Activated CD4-positive, alpha-beta T cell treated with anti-CD3 and anti-CD28 coated beads, Interleukin-2, Interleukin-6, amounts not matched to agents 100 ng/mL and 50 ng/mL, durations not matched to agents 16 hours and 8 hours (primary cell): ENCODE data around the gene BAZ1B.
"Not testable (repeated sequence)": the region's sequence is repeated elsewhere in the genome, so short reads cannot be mapped to it uniquely, and the experiment has no call there.

Experiments used
- DNase-seq: peaks from one replicate; pipeline ENCODE4 v3.0.0-alpha.2; 2020

BAZ1B gene

DNA sequence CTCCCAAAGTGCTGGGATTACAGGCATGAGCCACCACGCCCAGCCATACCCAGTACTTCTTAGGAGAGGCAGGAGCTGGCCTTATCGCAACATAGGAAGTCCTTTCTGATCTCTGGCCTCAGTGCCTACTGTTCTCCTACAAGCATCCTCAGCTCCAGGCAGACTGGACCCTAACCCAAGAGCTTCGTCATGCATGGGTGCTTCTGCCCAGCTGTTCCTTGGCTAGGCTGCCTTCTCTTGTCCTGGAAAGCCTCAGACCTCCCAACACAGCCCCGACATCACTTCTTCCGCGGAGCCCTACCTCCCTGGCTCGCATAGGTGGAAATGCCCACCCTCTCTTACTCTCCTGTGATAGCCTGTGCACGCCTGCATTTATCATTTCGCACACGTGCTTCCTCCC, 19.6 kb upstream of the BAZ1B start:
- DNase-seq, result no peak

DNA sequence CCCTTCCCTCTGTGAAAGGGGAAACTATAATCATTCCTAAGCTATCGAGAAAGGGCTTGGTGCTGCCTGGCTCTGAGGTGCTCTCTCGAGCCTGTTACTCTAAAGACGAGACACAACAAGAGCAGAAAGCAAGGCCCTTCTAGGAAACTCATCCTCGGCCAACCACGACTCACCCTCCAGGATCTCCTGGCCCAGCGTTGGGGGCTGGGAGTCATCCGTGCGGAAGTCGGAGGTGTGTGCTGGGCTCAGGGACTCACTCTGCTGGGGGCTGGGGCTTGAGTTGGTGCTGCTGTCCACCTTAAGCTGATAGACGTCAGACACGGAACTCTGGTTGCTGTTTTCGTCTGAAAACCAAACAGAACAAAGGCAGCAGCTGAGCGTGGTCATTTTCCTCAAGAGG, 17.6 kb upstream of the BAZ1B start:
- no peak for DNase-seq

DNA sequence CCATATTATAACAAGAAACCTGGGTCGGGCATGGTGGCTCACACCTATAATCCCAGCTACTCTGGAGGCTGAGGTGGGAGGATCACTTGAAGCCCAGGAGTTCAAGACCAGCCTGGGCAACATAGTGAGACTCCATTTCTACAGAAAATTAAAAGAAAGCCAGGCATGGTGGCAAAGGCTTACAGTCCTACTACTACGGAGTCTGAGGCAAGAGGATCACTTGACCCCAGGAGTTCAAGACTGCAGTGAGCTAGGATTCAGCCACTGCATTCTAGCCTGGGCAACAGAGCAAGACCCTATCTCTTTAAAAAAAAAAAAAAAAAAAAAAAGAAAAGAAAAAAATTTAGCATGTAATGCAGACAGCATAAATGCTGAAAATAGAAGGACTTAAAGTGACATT, 16.4 kb upstream of the BAZ1B start:
- DNase-seq, result not testable (repeated sequence)

DNA sequence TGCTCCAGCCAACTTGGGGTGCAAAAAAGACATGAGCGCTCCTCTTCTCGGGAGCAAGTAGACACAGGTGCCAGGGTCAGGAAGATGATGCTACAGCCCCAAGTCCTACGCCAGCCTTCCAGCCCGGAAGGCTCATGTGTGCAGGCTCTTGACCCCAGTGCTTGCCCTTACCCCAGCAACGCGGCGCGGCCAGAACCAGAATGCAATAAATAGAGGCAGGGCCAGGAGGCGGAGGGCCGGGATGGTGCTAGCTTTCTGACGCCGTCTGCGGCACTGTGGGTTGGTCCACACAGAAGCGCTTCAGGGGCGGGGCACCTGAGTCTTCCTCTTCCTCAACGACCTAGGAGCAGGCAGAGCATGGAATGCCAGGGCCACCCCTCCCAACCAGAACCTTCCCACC, 15.0 kb upstream of the BAZ1B start:
- DNase-seq, result no peak

DNA sequence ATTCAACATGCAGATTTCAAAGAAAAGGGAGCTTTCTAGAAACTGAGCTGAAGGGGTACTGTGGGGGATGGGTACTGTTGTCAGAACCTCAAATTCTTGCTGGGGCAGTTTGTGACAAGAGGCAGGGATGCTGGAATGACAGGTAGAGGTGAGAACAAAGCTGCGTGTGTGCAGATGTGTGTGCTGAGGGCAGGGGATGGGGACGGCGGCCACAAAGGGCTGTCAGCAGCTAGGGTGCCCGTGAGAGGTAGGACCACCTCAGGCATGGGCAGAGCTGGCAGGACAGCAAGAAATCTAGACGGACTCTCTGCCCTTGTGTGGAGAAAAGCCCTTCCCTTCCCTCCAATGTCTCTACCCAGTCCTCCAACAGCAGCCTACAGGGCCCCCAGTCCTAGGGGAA, 14.4 kb upstream of the BAZ1B start:
- DNase-seq, result no peak

DNA sequence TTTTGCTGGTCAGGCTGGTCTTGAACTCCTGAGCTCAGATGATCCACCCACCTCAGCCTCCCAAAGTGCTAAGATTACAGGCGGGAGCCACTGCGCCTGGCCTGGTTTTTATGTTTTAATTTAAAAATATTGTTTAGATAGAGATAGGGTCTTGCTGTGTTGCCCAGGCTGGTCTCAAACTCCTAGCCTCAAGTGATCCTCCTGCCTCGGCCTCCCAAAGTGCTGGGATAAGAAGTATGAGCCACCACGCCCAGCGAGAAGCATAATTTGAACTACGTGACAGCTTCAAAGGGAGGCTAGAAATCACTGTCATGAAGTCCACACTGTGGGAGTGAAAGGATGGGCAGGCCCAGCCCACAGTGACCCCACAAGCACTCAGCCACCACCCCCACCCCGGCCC, 13.8 kb upstream of the BAZ1B start:
- DNase-seq, result not testable (repeated sequence)

DNA sequence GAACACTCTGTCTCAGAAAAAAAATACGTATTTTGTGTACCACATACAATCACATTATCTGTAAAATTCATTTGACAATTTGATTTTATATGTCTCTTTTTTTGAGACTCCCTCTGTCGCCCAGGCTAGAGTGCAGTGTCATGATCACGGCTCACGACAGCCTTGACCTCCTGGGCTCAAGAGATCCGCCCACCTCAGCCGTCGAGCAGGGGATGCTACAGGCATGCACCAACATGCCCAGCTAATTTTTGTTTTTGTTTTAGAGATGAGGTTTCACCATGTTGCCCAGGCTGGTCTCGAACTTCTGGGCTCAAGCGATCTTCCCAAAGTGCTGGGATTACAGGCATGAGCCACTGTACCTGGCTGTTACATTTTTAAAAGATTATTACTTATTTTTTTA, 11.6 kb upstream of the BAZ1B start:
- no peak for DNase-seq

DNA sequence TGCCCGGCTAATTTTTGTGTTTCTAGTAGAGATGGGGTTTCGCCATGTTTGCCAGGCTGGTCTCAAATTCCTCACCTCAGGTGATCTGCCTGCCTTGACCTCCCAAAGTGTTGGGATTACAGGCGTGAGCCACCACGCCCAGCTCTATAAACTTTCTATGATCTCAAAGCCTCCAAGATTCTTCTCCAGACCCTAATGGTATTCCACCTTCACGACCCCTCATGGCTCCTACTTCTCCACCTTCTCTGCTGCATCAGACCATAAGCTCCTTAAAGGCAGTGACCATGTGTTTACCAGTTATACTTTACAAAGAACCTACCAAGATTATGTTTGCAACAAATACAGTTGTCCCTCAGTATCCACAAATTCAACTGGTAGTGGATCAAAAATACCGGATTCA, 10.1 kb upstream of the BAZ1B start:
- DNase-seq, result no peak

DNA sequence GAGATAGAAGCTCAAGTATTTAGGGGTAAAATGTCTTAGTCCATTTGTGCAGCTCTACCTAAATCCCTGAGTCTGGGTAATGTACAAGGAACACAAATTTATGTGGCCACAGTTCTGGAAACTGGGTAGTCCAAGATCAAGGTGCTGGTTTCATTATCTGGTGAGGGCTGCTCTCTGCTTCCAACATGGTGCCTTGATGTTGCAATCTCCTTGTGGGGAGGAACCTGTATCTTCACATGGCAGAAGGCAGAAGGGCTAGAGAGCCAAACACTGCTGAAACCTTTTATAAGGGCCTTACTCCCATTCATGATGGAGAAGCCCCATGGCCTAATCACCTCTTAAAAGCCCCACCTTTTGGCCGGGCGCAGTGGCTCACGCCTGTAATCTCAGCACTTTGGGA, 8.7 kb upstream of the BAZ1B start:
- no peak for DNase-seq

DNA sequence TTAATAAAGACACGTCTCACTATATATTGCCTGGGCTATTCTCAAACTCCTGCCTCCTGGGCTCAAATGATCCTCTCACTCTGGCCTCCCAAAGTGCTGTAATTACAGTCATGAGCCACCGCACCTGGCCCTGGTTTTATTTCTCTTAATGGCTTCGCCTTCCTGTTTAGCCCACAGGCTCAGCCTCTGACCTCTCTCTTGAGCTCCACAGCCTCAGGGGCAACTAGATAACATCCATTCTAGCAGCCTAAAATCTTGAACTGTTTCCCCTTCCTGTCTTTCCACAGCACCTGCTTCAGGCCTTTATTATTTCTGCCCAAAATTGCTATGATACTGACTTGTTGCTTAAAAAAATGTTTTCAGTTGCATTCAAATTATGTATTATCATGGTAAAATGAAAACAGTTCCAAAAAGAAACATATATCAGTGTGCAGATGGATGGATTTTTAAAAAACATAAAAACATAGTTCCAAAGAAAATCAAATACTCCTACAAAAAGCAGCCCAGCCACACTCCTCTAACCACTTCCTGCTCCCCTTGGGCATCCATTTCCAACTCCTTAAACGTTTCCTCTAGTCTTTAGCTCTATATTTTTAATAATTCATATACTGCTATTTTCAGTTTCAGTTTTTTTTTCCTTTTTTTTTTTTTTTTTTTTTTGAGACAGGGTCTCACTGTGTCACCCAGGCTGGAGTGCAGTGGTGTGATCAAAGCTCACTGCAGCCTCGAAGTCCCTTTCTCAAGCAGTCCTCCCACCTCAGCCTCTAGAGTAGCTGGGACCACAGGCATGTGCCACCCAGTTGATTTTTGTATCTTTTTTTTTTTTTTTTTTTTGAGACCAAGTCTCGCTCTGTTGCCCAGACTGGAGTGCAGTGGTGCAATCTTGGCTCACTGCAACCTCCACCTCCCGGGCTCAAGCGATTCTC, 5.1 kb upstream of the BAZ1B start:
- peak; percentile 21 for DNase-seq

DNA sequence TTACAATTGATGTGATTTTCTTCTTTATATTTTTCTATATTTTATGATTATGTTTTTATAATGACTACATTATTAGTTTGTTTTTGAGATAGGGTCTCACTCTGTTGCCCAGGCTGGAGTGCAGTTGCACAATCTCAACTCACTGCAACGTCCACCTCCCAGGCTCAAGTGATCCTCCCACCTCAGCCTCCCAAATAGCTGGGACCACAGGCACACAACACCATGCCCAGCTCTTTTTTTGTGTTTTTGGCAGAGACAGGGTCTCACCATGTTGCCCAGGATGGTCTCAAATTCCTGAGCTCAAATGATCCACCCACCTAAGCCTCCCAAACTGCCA, 4.0 kb upstream of the BAZ1B start:
- not testable (repeated sequence) for DNase-seq

DNA sequence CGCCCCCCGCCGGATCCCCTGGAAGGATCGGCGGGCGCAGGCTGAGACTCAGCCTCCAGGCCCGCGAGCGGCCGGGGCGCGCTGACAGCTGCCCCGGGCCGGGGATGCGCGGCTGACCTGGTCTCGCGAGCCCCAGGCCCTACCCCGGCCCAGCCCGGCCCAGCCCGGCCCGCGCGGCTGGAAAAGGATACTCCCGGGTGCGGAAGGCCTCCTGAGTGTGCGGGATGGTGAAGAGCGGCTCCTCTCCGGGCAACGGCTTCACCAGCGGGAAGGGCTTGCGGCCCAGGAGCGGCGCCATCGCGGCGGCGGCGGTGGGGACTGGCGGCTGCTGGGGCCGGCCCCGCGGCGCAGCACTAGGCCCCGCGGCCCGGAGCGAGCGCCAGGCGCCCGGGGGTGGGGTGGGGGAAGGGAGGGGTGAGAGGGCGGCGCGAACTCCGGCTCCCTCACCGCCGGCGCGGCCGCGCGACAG, 423 bp downstream of the BAZ1B start:
- DNase-seq, result no peak

DNA sequence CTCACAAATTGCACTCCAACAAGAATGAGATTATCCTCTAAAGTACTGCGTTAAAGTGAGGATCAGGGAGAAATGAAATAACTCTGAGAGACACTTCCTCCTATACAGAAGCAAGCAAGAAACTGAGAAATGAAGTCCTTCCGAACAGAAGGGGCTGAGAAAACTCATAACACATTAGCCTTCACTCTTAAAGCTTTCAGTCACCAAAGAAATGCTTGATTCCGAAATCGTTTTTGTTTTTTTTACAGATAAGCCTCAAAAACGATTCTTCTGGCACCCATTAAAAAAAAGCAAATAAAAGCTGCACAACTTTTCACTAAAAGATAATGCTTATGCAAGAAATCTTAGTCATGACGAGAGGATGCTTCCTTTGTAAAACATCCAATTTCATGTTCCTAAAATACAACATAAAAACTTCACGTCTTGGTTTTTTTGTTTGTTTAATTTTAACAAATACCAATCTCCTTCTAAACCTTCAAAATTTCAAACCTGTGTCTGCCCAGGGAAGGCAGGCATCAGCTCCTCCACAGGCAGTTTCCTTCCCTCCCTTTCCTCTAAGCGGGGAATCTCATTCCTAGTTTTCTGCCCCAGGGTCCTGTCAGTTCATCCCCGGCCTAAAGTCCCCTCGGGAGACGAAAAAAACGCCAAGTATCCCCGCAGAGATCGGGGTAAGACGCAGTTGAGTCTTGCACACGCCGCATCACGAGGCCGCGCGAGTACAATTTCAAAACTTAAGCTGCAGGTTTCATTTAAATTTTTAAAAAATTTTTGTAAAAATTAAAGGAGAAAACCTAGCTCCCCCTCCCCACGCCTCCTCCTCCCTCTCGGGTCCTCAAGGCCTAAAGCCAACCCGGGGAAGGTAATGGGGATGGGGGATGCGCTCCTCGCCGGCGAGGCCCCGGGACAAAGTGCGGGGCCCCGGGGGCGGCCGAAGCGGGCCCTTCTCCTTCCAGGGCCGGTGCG, 1.1 kb downstream of the BAZ1B start:
- DNase-seq, result peak; percentile 13

DNA sequence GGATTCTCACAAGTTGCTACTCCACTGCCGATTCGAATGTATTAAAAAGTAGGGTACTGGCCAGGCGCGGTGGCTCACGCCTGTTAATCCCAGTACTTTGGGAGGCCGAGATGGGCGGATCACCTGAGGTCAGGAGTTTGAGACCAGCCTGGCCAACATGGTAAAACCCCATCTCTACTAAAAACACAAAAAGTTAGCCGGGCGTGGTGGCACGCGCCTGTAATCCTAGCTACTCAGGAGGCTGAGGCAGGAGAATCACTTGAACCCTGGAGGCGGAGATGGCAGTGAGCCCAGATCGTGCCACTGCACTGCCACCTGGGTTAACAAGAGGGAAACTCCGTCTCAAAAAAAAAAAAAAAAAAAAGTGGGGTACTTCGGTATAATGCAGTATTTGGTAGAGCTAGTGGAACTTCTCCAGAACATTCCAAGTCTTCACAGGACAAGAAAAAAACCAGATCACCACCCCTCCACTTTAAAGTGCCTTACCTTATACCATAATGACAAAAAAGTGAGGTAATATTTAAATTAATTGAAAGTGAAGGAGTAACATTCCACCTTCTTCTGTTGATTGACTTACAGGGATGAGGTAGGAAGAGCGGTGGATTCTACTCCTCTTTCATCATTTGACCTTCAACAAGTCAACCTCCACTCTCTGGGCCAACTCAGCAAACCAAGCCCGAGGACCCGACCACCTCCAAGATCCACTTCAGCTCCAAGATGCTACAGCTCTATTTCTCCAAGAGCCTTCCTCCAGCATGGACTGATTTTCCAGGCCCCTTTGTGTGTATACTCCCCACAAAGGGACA, 2.0 kb downstream of the BAZ1B start:
- DNase-seq, result peak; percentile 41

DNA sequence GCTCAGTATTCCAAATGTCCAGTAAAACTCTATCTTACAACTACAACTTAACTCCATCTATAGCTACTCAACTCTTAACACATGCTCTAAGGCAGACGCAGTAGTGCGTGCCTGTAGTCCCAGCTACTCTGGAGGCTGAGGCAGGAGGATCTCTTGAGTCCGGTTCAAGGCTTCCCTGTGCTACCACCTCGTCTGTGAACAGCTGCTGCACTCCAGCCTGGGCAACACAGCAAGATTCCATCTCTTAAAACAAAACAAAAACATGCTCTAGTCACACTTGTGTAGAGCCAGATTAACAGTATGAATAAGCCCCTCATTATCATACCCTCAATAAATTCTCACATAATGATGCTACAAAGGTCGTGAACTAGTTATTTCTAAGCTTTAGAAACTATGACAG, 3.6 kb downstream of the BAZ1B start:
- DNase-seq, result no peak

DNA sequence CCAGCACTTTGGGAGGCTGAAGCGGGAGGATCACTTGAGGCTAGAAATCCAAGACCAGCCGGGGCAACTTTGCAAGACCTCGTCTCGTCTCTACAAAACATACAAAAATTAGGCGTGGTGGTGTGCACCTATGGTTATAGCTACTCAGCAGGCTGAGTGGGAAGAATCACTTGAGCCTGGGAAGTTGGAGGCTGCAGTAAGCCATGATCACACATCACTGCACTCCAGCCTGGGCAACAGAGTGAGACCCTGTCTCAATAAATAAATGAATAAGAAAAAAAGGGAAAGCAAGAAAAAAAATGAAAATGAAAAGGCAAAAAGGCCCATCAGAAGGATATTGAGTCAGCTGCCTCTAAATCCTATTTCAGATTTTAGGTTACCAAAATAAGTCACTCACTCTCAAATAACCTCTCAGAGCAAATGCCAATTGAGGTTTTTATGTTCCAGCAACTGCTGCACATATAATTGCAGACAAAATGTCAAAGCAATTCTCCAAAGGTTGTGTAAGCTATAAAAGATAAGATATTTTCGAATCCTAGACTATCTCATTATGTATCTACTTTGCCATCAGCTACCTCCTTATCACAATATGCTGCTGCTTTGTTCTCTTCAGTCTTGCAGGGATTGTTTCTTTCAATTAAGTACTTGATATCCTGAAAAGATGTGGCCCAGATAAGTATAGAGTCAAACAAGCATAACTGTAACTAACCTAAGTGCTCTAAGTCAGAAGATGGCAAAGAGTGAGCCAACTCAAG, 4.7 kb downstream of the BAZ1B start:
- no peak for DNase-seq

DNA sequence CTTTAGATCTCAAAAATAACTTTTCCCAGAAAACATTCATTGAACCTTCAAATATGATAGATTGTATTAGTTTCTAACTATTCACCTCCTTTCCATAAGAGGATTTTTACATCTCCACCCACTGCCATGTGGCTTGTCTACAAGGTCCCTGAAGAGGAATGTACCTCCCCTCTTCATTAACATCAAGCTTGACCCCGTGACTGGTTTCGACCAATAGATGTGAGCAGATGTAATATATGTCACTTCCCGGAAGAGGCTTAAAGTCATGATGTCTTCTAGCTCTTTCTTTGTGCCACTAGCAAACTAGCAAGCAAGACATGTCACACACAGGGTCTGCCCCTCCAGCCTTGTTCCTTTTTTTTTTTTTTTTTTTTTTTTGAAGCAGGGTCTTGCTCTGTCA, 6.9 kb downstream of the BAZ1B start:
- no peak for DNase-seq

DNA sequence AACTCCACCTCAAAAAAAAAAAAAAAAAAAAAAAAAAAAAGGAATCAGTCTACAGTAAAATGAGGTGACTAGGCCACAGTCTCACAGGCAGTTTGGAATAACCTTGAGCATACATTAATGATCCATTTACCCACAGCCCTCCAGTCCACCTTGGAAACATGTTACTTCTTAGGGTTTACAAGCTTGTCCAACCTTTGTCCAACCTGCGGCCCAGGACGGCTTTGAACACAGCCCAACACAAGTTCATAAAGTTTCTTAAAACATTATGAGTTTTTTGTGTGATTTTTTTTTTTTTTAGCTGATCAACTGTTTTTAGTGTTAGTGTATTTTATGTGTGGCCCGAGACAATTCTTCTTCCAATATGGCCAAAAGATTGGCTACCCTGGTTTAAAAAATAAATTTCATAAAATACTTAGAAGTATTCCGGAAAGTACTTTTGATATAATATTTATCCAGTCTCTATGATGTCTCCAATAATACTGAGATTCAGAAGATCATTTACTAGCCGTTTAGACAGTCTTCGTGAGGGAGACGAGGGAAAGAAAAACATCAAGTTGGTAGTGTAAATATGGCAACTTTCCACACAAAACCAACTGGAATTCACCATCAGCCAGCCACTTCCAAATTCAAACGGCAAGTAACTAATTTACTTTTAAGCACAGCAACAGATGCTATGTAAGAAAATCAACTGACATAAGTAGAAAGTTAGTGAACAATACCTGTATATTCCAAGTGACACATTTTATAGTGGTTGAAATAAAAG, 9.9 kb downstream of the BAZ1B start:
- DNase-seq, result no peak

DNA sequence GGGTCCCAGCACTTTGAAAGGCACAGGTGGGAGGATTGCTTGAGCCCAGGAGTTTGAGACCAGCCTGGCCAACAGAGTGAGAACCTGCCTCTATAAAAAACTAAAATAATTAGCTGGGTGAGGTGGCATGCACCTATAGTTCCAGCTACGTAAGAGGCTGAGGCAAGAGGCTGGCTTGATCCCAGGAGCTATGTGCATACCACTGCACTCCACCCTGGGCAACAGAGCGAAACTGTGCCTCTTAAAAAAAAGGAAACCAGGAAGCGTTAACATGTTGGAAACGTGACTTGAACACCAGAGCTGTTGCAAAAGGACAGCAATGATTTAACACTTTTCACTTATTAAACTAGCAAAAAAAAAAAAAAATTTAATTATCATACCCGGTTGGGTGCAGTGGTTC, 12.6 kb downstream of the BAZ1B start:
- no peak for DNase-seq

DNA sequence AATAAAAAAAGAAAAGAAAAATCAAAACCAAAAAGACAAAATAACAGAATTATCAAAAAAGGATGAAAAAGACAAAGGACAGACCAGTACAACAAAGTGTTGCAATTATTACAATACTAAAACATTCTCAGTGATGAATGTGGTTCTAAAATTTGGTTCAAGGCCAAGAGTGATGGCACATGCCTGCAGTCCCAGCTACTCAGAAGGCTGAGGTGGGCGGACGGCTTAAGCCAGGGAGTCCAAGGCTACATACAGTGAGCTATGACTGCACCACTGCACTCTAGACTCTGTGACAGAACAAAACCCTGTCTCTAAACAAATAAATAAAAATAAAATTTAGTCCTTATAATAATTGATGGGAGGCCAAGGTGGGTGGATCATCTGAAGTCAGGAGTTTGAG, 14.5 kb downstream of the BAZ1B start:
- no peak for DNase-seq

DNA sequence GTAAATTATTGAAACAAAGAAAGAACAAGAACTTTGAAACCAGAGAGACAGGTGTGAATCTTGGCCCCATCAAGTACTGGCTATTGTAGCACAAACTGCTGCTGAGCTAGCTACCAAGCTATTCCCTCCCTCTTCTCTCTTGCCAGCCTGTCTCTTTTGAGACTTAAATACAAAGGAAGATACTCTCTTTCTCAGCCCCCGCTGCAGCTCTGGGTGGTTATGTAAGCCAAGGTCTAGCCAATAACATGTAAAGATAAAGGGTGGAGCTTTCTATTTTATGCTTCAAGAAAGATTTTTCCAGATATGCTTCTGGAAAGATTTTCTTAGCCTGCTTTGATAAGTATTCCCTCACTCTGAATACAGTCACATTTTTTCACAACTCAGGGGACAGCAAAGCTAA, 17.2 kb downstream of the BAZ1B start:
- DNase-seq, result no peak
